Upper lobe of left lung (tissue), 4 donors: ENCODE data around the gene GAA.

Experiments
- CTCF ChIP-seq, 6 experiments: fragments of 450-650 bp in 4 of 6; fragments of 200-600 bp in 2 of 6; sonication (generic) in 2 of 6; IDR thresholded peaks; one replicate each; pipeline ENCODE4 v1.5.1; 2016 to 2019; ENCODE audit warnings: antibody characterized with exemption in 6 of 6
- EP300 ChIP-seq, 4 donors: sonication (generic); formaldehyde crosslinking; IDR thresholded peaks; one replicate each; pipeline ENCODE4 v1.5.1; 2017; ENCODE audit warnings: antibody characterized with exemption in 4 of 4, control low read depth in 2 of 4
- POLR2A ChIP-seq, 4 donors: fragments of 450-650 bp; IDR thresholded peaks; one replicate each; pipeline ENCODE4 v1.5.1; 2016 to 2017; ENCODE audit warnings: antibody characterized with exemption in 4 of 4, mild to moderate bottlenecking in 2 of 4
- POLR2AphosphoS5 ChIP-seq, 2 donors: sonication (generic); formaldehyde crosslinking; IDR thresholded peaks; one replicate each; pipeline ENCODE4 v1.5.1; 2017; ENCODE audit warnings: antibody characterized with exemption in 2 of 2

- TF ChIP-seq EP300 (IDR thresholded peaks at IDR 0.05) (no peak), CTCF (IDR thresholded peaks at IDR 0.05) (no peak), POLR2A (IDR thresholded peaks at IDR 0.05) (no peak), POLR2AphosphoS5 (IDR thresholded peaks at IDR 0.05) (no peak)
Measured at GRCh38 chr17:80103449-80104085, 2.2 kb downstream of the GAA start.
